Caco-2 (cell line): Measurements from ENCODE around the gene EN1. TPM values are rescaled to one million over a fixed set of nuclear protein-coding genes. Genes with fewer than 3 reads are reported as not detected.

Experiments
- BruUV-seq: library from RNA; stranded (reverse); fragments of 400-500 nt; replicated peaks from 2 replicates; lab custom pipeline; 2021; lab: Mats Ljungman, UMichigan
- CTCF ChIA-PET: fragments of 300-600 bp; sonication (Branson Sonifier 250); formaldehyde crosslinking; loops from one replicate; lab custom pipeline; 2022; ENCODE audit warnings: antibody characterized with exemption; lab: Charles Lee
- POLR2A ChIA-PET: fragments of 300-600 bp; sonication (Branson Sonifier 250); formaldehyde crosslinking; loops from one replicate; lab custom pipeline; 2022; ENCODE audit warnings: antibody characterized with exemption; lab: Charles Lee
- DNase-seq, 2 experiments: peaks; one replicate each; pipeline versions ENCODE4 v3.0.0 to v3.0.0-alpha.2; 2020 to 2022
- H3K27me3 ChIP-seq: replicated peaks from 2 replicates; pipeline ENCODE4 v1.6.0; 2011; ENCODE audit warnings: low read length; ENCODE audit not compliant: control insufficient read depth, insufficient read depth
- H3K36me3 ChIP-seq: 2 replicates; pipeline ENCODE4 v1.5.1; 2011; ENCODE audit warnings: low read length; ENCODE audit not compliant: control insufficient read depth, insufficient read depth
- H3K4me1 ChIP-seq: fragments of 250-450 bp; sonication (Bioruptor Pico); 2 replicates; pipeline ENCODE4 v1.5.1; 2020; ENCODE audit warnings: mild to moderate bottlenecking
- H3K4me3 ChIP-seq: 2 replicates; pipeline ENCODE4 v1.5.1; 2011; ENCODE audit warnings: low read depth, mild to moderate bottlenecking, control low read depth, low read length
- H3K9me3 ChIP-seq: fragments of 250-450 bp; sonication (Bioruptor Pico); 2 replicates; pipeline ENCODE4 v1.5.1; 2020; ENCODE audit warnings: mild to moderate bottlenecking, moderate library complexity
- H3K27ac Mint-ChIP-seq: one replicate; pipeline ENCODE4 v1.8.0; 2022; ENCODE audit warnings: mixed read lengths; ENCODE audit not compliant: unreplicated experiment
- H3K27me3 Mint-ChIP-seq: one replicate; pipeline ENCODE4 v1.8.0; 2022; ENCODE audit warnings: mixed read lengths; ENCODE audit not compliant: insufficient read depth, unreplicated experiment
- H3K36me3 Mint-ChIP-seq: one replicate; pipeline ENCODE4 v1.8.0; 2022; ENCODE audit warnings: mild to moderate bottlenecking, mixed read lengths; ENCODE audit not compliant: insufficient read depth, unreplicated experiment
- H3K4me1 Mint-ChIP-seq: one replicate; pipeline ENCODE4 v1.8.0; 2022; ENCODE audit warnings: low read depth, mixed read lengths; ENCODE audit not compliant: unreplicated experiment
- H3K4me3 Mint-ChIP-seq: one replicate; pipeline ENCODE4 v1.8.0; 2022; ENCODE audit warnings: mild to moderate bottlenecking, moderate library complexity, mixed read lengths; ENCODE audit not compliant: unreplicated experiment
- H3K9me3 Mint-ChIP-seq: one replicate; pipeline ENCODE4 v1.8.0; 2022; ENCODE audit warnings: mixed read lengths; ENCODE audit not compliant: unreplicated experiment
- intact Hi-C: fragments of 100-400 bp; cut with micrococcal nuclease; formaldehyde crosslinking; loops from one replicate; pipeline ENCODE4 v1.10.0; 2022; ENCODE audit not compliant: unreplicated experiment
- total RNA-seq: library from RNA; stranded (reverse); gene quantifications from 2 replicates; pipeline ENCODE4 v1.2.3, GENCODE V29; 2022
- TF ChIP-seq, protein P1 (sequence below), 2 experiments: fragments of 200-600 bp in 1 of 2; IDR thresholded peaks; 1 replicate in 1 of 2; 2 replicates in 1 of 2; pipeline versions ENCODE4 v1.5.1 to v1.8.0; 2011 to 2022; ENCODE audit warnings: antibody characterized with exemption in 1 of 2, control low read depth in 1 of 2, inconsistent platforms in 1 of 2, low read depth in 1 of 2, low read length in 1 of 2, mild to moderate bottlenecking in 1 of 2, moderate library complexity in 1 of 2; ENCODE audit not compliant: insufficient read depth in 1 of 2, severe bottlenecking in 1 of 2, unreplicated experiment in 1 of 2

EN1 gene
- total RNA-seq, 1 experiment from 2014 or later, result 0.16 TPM

DNA sequence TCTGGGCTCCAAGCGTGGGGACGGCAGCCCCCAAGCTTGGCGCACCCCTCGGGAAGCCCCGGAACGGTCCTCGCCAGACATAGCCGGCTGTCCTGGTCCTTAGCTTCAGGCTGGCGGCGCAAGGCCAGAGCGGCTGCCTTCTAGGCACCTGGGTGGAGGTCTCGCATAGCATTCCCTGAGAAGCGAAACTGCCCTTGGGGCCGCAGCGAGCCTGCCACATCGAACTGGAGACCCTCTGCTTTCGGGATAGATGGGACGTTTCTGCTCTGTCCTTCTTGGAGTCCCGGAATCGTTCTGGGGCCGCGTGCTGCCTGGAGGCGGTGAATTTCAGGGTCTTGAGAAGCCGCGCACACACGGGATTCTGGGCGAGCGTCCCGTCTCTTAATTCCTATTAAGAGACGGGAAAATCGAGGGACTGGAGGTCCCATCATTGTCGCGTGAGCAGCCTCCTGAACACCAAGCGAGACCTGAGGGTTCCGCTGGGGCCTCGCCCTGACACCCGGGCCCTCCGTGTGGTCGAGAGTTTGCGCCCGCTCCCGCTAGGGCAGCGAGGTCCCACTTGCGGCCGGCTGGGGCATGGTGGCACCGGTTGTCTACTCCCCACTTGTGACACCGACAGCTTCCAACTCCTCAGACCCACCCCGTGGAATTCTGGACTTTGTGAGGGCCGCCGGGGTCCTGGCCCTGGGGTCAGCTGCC is 9.7 kb upstream of the EN1 start:
- intact Hi-C loops, result loop anchor here (5.0 kb wide), 2 partner anchors 305 to 380 kb away; no protein-coding TSS in a partner anchor
- BruUV-seq, result no TSS peak
- CTCF ChIA-PET, result no interaction called here
- Histone ChIP-seq H3K9me3 (no peaks in the 10 kb centered on the region), H3K36me3 (no peaks in the 10 kb centered on the region), H3K27me3 (no peaks in the 10 kb centered on the region; the same call in 1 of the 2 replicates), H3K4me1 (no peaks in the 10 kb centered on the region), H3K4me3 (no peak overlapping the region)
- no peaks in the 10 kb centered on the region for H3K4me1 Mint-ChIP-seq
- no peak overlapping the region for H3K4me3 Mint-ChIP-seq
- no peak overlapping the region for H3K27ac Mint-ChIP-seq
- no peaks in the 10 kb centered on the region for H3K36me3 Mint-ChIP-seq
- no peaks in the 10 kb centered on the region for H3K9me3 Mint-ChIP-seq
- H3K27me3 Mint-ChIP-seq, result peaks cover 34% of the 10 kb centered on the region
- POLR2A ChIA-PET, result no interaction called here
- TF ChIP-seq, protein P1, sequence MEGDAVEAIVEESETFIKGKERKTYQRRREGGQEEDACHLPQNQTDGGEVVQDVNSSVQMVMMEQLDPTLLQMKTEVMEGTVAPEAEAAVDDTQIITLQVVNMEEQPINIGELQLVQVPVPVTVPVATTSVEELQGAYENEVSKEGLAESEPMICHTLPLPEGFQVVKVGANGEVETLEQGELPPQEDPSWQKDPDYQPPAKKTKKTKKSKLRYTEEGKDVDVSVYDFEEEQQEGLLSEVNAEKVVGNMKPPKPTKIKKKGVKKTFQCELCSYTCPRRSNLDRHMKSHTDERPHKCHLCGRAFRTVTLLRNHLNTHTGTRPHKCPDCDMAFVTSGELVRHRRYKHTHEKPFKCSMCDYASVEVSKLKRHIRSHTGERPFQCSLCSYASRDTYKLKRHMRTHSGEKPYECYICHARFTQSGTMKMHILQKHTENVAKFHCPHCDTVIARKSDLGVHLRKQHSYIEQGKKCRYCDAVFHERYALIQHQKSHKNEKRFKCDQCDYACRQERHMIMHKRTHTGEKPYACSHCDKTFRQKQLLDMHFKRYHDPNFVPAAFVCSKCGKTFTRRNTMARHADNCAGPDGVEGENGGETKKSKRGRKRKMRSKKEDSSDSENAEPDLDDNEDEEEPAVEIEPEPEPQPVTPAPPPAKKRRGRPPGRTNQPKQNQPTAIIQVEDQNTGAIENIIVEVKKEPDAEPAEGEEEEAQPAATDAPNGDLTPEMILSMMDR (IDR thresholded peaks at IDR 0.05; ENCODE audit: insufficient read depth in 1 of 2, low read depth in 1 of 2, low read length in 1 of 2, severe bottlenecking in 1 of 2, unreplicated experiment in 1 of 2), result no peak
- no peak for DNase-seq

- peaks cover 34% of the 10 kb centered on the region for H3K27me3 Mint-ChIP-seq
- intact Hi-C loops, result loop anchor here (5.0 kb wide), 2 partner anchors 304 to 379 kb away; no protein-coding TSS in a partner anchor
These were observed 9.0 kb upstream of the EN1 start for GRCh38 chr2:118856330-118856977.

More at GRCh38 chr2:118856330-118856977, 9.0 kb upstream of the EN1 start:
- Mint-ChIP-seq H3K4me3 (no peak overlapping the region), H3K36me3 (no peaks in the 10 kb centered on the region), H3K4me1 (no peaks in the 10 kb centered on the region), H3K27ac (no peak overlapping the region), H3K9me3 (no peaks in the 10 kb centered on the region)
- TF ChIP-seq, protein P1 (IDR thresholded peaks at IDR 0.05; ENCODE audit: insufficient read depth in 1 of 2, low read depth in 1 of 2, low read length in 1 of 2, severe bottlenecking in 1 of 2, unreplicated experiment in 1 of 2), result no peak
- no peaks in the 10 kb centered on the region for H3K36me3 ChIP-seq
- no peaks in the 10 kb centered on the region for H3K4me1 ChIP-seq
- ChIA-PET CTCF (interaction anchor here (1.3 kb wide), 1 partner anchor 302 kb away, joined by 9 read pairs; no protein-coding TSS in a partner anchor), POLR2A (no interaction called here)
- H3K27me3 ChIP-seq, result no peaks in the 10 kb centered on the region; the same call in 1 of the 2 replicates
- H3K4me3 ChIP-seq, result no peak overlapping the region
- BruUV-seq, result no TSS peak
- no peak for DNase-seq
- no peaks in the 10 kb centered on the region for H3K9me3 ChIP-seq
